Mesenchymal stem cell (in vitro differentiated cells and primary cell): Measurements from ENCODE around the gene CHCHD4.
"Not testable (repeated sequence)": the region's sequence is repeated elsewhere in the genome, so short reads cannot be mapped to it uniquely, and the experiment has no call there.

Experiments used
- DNase-seq: peaks from one replicate; pipeline ENCODE4 v3.0.0-alpha.2; 2013
- H2AFZ ChIP-seq: one replicate; pipeline ENCODE4 v1.6.1; 2013; ENCODE audit warnings: low read depth, mild to moderate bottlenecking, control low read depth, inconsistent platforms, low read length, moderate library complexity
- H2AK5ac ChIP-seq: 2 replicates; pipeline ENCODE4 v1.6.1; 2013; ENCODE audit warnings: low read length, moderate library complexity, mild to moderate bottlenecking, inconsistent platforms; ENCODE audit not compliant: severe bottlenecking
- H2BK120ac ChIP-seq: one replicate; pipeline ENCODE4 v1.6.1; 2013; ENCODE audit warnings: low read depth, mild to moderate bottlenecking, inconsistent platforms, low read length, moderate library complexity
- H2BK12ac ChIP-seq, 2 experiments: one replicate each; pipeline ENCODE4 v1.6.1; 2013; ENCODE audit warnings: inconsistent platforms in 2 of 2, low read length in 2 of 2, mild to moderate bottlenecking in 2 of 2, moderate library complexity in 2 of 2, control low read depth in 1 of 2
- H2BK15ac ChIP-seq: one replicate; pipeline ENCODE4 v1.6.1; 2013; ENCODE audit warnings: mild to moderate bottlenecking, low read depth, inconsistent platforms; ENCODE audit not compliant: poor library complexity, severe bottlenecking
- H2BK5ac ChIP-seq: 2 replicates; pipeline ENCODE4 v1.6.1; 2013; ENCODE audit warnings: low read depth, mild to moderate bottlenecking, low read length, control low read depth, inconsistent platforms; ENCODE audit not compliant: poor library complexity, severe bottlenecking
- H3K14ac ChIP-seq, 2 experiments: one replicate each; pipeline ENCODE4 v1.6.1; 2013; ENCODE audit warnings: inconsistent platforms in 2 of 2, low read length in 2 of 2, control low read depth in 1 of 2, mild to moderate bottlenecking in 1 of 2, moderate library complexity in 1 of 2
- H3K18ac ChIP-seq, 2 experiments: one replicate each; pipeline ENCODE4 v1.6.1; 2013; ENCODE audit warnings: inconsistent platforms in 2 of 2, low read length in 2 of 2, control low read depth in 1 of 2, low read depth in 1 of 2, mild to moderate bottlenecking in 1 of 2
- H3K23ac ChIP-seq, 2 experiments: one replicate each; pipeline ENCODE4 v1.6.1; 2013; ENCODE audit warnings: inconsistent platforms in 2 of 2, low read length in 2 of 2, mild to moderate bottlenecking in 2 of 2, moderate library complexity in 2 of 2, control low read depth in 1 of 2
- H3K27ac ChIP-seq: 2 replicates; pipeline ENCODE4 v1.5.1; 2013; ENCODE audit warnings: mild to moderate bottlenecking, moderate library complexity, low read length, control low read depth, inconsistent platforms; ENCODE audit not compliant: poor library complexity, severe bottlenecking
- H3K27me3 ChIP-seq, 2 experiments: 2 replicates each; pipeline versions ENCODE4 v1.6.1 to v1.7.0; 2013; ENCODE audit warnings: low read length in 2 of 2, mild to moderate bottlenecking in 2 of 2, moderate library complexity in 2 of 2, control low read depth in 1 of 2, inconsistent platforms in 1 of 2; ENCODE audit not compliant: control insufficient read depth in 1 of 2, insufficient read depth in 1 of 2
- H3K36me3 ChIP-seq, 2 experiments: 2 replicates each; pipeline versions ENCODE4 v1.6.1 to v1.7.0; 2013; ENCODE audit warnings: low read length in 2 of 2, control low read depth in 1 of 2, inconsistent platforms in 1 of 2, low read depth in 1 of 2, mild to moderate bottlenecking in 1 of 2; ENCODE audit not compliant: insufficient read depth in 2 of 2, control insufficient read depth in 1 of 2
- H3K4ac ChIP-seq, 2 experiments: one replicate each; pipeline ENCODE4 v1.6.1; 2013; ENCODE audit warnings: inconsistent platforms in 2 of 2, low read length in 2 of 2, mild to moderate bottlenecking in 2 of 2, moderate library complexity in 2 of 2, control low read depth in 1 of 2, low read depth in 1 of 2
- H3K4me1 ChIP-seq: 2 replicates; pipeline ENCODE4 v1.6.1; 2013; ENCODE audit warnings: low read depth, low read length, control low read depth; ENCODE audit not compliant: control insufficient read depth, insufficient read depth
- H3K4me2 ChIP-seq: 2 replicates; pipeline ENCODE4 v1.6.1; 2013; ENCODE audit warnings: low read length, mild to moderate bottlenecking, inconsistent platforms; ENCODE audit not compliant: poor library complexity, severe bottlenecking
- H3K4me3 ChIP-seq, 2 experiments: 2 replicates each; pipeline versions ENCODE4 v1.5.1 to v1.7.0; 2013; ENCODE audit warnings: low read length in 2 of 2, mild to moderate bottlenecking in 2 of 2, control low read depth in 1 of 2, low read depth in 1 of 2; ENCODE audit not compliant: insufficient read depth in 1 of 2
- H3K79me1 ChIP-seq: replicated peaks from 2 replicates; pipeline ENCODE4 v1.6.1; 2013; ENCODE audit warnings: mild to moderate bottlenecking, control low read depth, low read length, inconsistent platforms; ENCODE audit not compliant: poor library complexity, severe bottlenecking
- H3K9ac ChIP-seq: 2 replicates; pipeline ENCODE4 v1.7.0; 2013; ENCODE audit warnings: mild to moderate bottlenecking, low read length, moderate library complexity
- H3K9me3 ChIP-seq: 2 replicates; pipeline ENCODE4 v1.7.0; 2013; ENCODE audit warnings: mild to moderate bottlenecking, low read length; ENCODE audit not compliant: control insufficient read depth
- H4K8ac ChIP-seq: one replicate; pipeline ENCODE4 v1.6.1; 2013; ENCODE audit warnings: inconsistent platforms, mild to moderate bottlenecking, low read length, moderate library complexity
- H4K91ac ChIP-seq: one replicate; pipeline ENCODE4 v1.6.1; 2013; ENCODE audit warnings: mild to moderate bottlenecking, low read length, inconsistent platforms
- WGBS: methylation state at CpG from one replicate; pipeline ENCODE4 v1.1.7; 2013; ENCODE audit warnings: mixed read lengths; 5-methylcytosine and 5-hydroxymethylcytosine counted together

The CHCHD4 gene

DNA sequence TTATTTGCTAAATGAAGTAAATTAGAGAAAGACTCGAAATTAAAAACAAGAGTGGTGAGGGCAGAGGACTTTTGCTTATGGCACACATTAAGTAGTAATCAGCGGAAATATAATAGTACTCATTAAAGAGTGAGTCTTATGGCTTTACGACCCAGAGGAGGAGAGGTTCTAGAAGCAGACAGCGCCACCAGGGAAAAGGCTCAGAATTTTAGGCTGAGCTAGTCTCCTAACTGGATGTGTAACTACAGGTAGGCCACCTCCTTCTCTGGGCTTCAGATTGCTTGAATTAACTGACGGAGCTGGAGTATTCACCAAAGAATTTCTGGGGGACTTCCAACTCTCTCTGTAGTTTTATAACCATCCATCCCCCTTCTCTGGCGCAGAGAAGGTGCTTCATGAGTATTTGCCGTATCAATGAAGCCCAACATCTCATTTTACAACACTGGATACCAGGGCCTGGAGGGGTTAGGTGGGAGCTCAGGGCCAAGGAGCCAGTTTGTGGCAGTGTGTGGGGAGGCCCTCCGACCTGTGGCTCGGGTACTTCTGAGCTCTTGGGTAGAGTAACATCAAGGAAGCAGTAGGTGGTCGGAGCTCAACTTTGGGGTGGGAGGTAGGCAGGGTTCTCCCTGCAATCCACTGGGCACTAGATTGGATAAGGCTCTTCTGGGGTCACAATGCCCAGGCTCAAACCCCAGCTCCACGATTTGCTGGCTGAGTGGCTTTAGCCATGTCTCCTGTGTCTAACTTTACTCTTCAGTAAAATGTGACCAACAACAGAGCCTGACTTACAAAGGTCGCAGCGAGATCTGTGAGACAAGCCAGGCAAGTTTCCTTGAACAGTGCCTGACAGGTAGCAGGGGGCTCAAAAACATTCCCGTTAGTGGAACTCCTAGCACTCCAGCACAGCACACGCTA lies 1.1 kb downstream of the CHCHD4 start:
- Histone ChIP-seq H2BK12ac (no peak overlapping the region), H2BK5ac (no peak overlapping the region), H4K8ac (peak overlapping the region; percentile 77), H3K23ac (no peak overlapping the region), H2AK5ac (no peak overlapping the region), H3K27me3 (no peaks in the 10 kb centered on the region), H3K4me2 (peak overlapping the region; percentile 94), H3K4ac (peak overlapping the region; percentile 25 to 50), H2AFZ (peak overlapping the region; percentile 94), H4K91ac (no peak overlapping the region), H3K9me3 (no peaks in the 10 kb centered on the region), H3K4me1 (peaks cover 21% of the 10 kb centered on the region), H3K18ac (peak overlapping the region; percentile 25 to 45), H3K27ac (no peak overlapping the region), H2BK15ac (no peak overlapping the region), H3K14ac (no peak overlapping the region), H3K9ac (peak overlapping the region; percentile 99), H2BK120ac (no peak overlapping the region), H3K36me3 (peaks cover 14 to 45% of the 10 kb centered on the region in 2 experiments), H3K79me1 (peaks cover 33% of the 10 kb centered on the region), H3K4me3 (peak overlapping the region; percentile 89 to 100)
- no peak for DNase-seq
- 53% methylated on average over 13 of the region's 15 CpGs for WGBS

DNA sequence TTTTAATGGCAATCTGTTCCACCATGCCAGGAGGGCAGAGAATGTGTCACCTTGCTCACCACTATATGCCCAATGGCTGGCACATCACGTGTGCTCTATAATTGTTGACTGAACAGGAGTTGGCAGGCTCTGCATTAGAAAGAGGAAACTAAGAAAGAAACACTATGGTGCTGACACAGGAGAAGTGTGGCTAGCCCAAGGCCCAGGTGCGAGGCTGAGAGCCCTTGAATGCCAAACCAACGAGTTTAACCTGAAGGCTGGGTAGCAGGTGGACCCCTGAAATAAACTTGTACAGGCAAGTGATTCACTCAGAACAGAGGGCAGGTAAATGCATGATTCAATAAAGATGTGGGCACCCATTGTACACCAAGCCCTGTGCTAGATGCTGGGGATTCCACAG lies 2.4 kb downstream of the CHCHD4 start:
- H2BK15ac ChIP-seq = no peak overlapping the region
- no peak for DNase-seq
- no peak overlapping the region for H3K4me2 ChIP-seq
- H3K9me3 ChIP-seq = no peaks in the 10 kb centered on the region
- no peak overlapping the region for H4K8ac ChIP-seq
- H3K79me1 ChIP-seq = peaks cover 38% of the 10 kb centered on the region
- no peak overlapping the region for H2BK12ac ChIP-seq
- H3K14ac ChIP-seq = no peak overlapping the region
- no peak overlapping the region for H4K91ac ChIP-seq
- H2BK5ac ChIP-seq = no peak overlapping the region
- H3K9ac ChIP-seq = no peak overlapping the region
- H2AK5ac ChIP-seq = no peak overlapping the region
- H3K4ac ChIP-seq = no peak overlapping the region
- no peaks in the 10 kb centered on the region for H3K27me3 ChIP-seq
- H2AFZ ChIP-seq = no peak overlapping the region
- H3K4me3 ChIP-seq = no peak overlapping the region
- 97% methylated on average over 3 of the region's 3 CpGs for WGBS
- H3K36me3 ChIP-seq = peaks cover 2 to 33% of the 10 kb centered on the region in 2 experiments
- no peak overlapping the region for H3K18ac ChIP-seq
- peaks cover 21% of the 10 kb centered on the region for H3K4me1 ChIP-seq
- no peak overlapping the region for H3K23ac ChIP-seq
- no peak overlapping the region for H2BK120ac ChIP-seq
- H3K27ac ChIP-seq = no peak overlapping the region

DNA sequence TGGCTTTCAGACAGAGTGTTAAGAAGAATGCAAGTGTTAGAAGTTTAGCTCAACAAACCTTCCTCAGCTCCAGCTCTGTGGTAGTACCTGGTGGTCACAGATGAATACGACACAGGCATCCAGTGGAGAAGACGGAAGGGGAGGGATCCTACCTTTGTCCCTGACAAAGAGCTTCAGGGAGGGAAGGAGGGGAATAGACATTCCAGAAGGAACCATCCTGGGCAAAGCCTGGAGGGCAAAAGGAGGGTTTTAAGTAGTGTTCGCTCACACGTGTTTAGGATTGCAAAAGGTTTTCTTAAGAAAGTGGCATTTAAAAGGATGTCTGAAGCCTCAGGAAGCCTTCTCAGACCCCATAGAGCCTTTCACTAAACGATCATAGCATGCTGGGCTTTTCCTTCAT lies 2.8 kb downstream of the CHCHD4 start:
- peaks cover 0 to 30% of the 10 kb centered on the region in 2 experiments for H3K36me3 ChIP-seq
- no peak overlapping the region for H3K23ac ChIP-seq
- no peak overlapping the region for H3K9ac ChIP-seq
- no peak overlapping the region for H2BK12ac ChIP-seq
- no peak for DNase-seq
- peaks cover 42% of the 10 kb centered on the region for H3K79me1 ChIP-seq
- H3K4me2 ChIP-seq = no peak overlapping the region
- H3K4me1 ChIP-seq = peaks cover 17% of the 10 kb centered on the region
- H2AFZ ChIP-seq = no peak overlapping the region
- H3K4ac ChIP-seq = no peak overlapping the region
- no peak overlapping the region for H2AK5ac ChIP-seq
- H2BK5ac ChIP-seq = no peak overlapping the region
- H2BK120ac ChIP-seq = no peak overlapping the region
- no peak overlapping the region for H3K4me3 ChIP-seq
- no peak overlapping the region for H4K8ac ChIP-seq
- H3K27ac ChIP-seq = no peak overlapping the region
- no peak overlapping the region for H2BK15ac ChIP-seq
- no peak overlapping the region for H3K14ac ChIP-seq
- WGBS = 100% methylated on average over 5 of the region's 5 CpGs
- no peaks in the 10 kb centered on the region for H3K9me3 ChIP-seq
- no peak overlapping the region for H4K91ac ChIP-seq
- H3K27me3 ChIP-seq = no peaks in the 10 kb centered on the region
- no peak overlapping the region for H3K18ac ChIP-seq

DNA sequence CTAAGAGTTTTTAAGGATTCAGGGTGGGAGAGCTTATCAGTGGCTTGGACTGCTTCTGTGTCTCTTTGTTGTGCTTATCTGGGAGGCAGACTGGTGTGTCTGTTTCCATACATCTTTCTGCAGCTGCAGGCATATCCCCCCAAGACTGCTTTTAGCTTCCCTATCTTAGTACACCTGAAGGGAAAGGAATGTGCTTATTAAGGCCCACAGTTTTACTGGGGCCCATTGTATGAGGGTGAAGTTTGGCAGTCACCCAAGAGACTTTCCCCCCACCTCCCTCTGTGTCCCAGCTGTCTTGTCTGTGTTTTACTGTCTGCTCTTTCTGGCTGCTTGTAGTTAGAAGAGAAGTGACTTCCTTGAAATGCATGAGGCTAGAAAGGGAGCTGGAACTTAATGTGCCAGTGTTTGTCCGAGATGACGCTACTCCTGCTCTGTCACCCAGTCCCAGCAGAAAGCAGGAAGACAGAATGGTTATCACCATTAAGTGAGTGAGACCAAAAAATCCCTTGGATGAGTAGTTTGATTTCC lies 3.7 kb downstream of the CHCHD4 start:
- not testable (repeated sequence) for H3K23ac ChIP-seq, H3K27me3 ChIP-seq, H3K4ac ChIP-seq, H4K8ac ChIP-seq, H2BK120ac ChIP-seq, H3K9ac ChIP-seq, H3K14ac ChIP-seq, H3K4me3 ChIP-seq, H3K18ac ChIP-seq, H2AFZ ChIP-seq, H2BK5ac ChIP-seq, H2BK12ac ChIP-seq, H3K27ac ChIP-seq, H3K4me2 ChIP-seq, DNase-seq, H4K91ac ChIP-seq, H3K9me3 ChIP-seq, H2AK5ac ChIP-seq, H2BK15ac ChIP-seq
- Histone ChIP-seq H3K36me3 (peaks cover 0 to 34% of the 10 kb centered on the region in 2 experiments), H3K4me1 (peaks cover 11% of the 10 kb centered on the region), H3K79me1 (peaks cover 47% of the 10 kb centered on the region)
- 100% methylated on average over 2 of the region's 2 CpGs for WGBS
